Ovary (tissue), 3 donors: ENCODE data around the gene TOP2B.

ENCODE experiments used
- POLR2A ChIP-seq: fragments of 450-650 bp; IDR thresholded peaks from one replicate; pipeline ENCODE4 v1.6.1; 2017; ENCODE audit warnings: antibody characterized with exemption, mild to moderate bottlenecking, moderate library complexity
- TF ChIP-seq, protein P1 (sequence below), 3 donors: fragments of 450-650 bp in 2 of 3; fragments of 200-600 bp in 1 of 3; IDR thresholded peaks; one replicate each; pipeline versions ENCODE4 v1.5.1 to v1.8.0; 2016 to 2022; ENCODE audit warnings: antibody characterized with exemption in 3 of 3, mild to moderate bottlenecking in 1 of 3
- donor health status: DM: no; HTN: no; CAD: no.

DNA sequence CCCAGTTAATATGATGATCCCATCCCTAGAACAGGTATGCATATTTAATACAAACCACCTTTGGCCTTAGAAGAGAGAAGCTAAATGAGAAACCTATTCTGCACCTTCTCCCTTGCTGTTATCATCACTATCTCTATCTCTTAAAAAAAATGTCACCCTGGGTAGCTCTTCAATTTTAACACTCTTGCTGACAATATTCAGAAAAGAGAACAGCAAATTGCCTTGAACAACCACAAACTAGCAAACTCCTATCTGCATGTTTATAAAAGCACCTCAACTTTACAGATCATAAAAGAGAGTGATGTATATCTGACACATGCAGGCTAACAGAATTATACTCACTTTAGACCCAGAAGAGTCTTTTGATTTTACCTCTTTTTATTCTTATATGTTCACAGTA, 7.4 kb downstream of the TOP2B start:
- TF ChIP-seq, protein P1, sequence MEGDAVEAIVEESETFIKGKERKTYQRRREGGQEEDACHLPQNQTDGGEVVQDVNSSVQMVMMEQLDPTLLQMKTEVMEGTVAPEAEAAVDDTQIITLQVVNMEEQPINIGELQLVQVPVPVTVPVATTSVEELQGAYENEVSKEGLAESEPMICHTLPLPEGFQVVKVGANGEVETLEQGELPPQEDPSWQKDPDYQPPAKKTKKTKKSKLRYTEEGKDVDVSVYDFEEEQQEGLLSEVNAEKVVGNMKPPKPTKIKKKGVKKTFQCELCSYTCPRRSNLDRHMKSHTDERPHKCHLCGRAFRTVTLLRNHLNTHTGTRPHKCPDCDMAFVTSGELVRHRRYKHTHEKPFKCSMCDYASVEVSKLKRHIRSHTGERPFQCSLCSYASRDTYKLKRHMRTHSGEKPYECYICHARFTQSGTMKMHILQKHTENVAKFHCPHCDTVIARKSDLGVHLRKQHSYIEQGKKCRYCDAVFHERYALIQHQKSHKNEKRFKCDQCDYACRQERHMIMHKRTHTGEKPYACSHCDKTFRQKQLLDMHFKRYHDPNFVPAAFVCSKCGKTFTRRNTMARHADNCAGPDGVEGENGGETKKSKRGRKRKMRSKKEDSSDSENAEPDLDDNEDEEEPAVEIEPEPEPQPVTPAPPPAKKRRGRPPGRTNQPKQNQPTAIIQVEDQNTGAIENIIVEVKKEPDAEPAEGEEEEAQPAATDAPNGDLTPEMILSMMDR (IDR thresholded peaks at IDR 0.05), result no peak
- TF ChIP-seq POLR2A, result no peak
